OCI-LY1 (cell line): ENCODE results near the gene PREX1.

ENCODE experiments used
- EZH2 ChIP-seq: fragments of 200-600 bp; sonication (generic), shearing (Covaris generic); IDR thresholded peaks from 2 replicates; pipeline ENCODE4 v1.8.0; 2017; ENCODE audit warnings: borderline replicate concordance, mixed run types, mild to moderate bottlenecking, antibody characterized with exemption, low read length, moderate library complexity, mixed read lengths
- TF ChIP-seq, protein P1 (sequence below): fragments of 200-600 bp; sonication (generic), shearing (Covaris generic); IDR thresholded peaks from 2 replicates; pipeline ENCODE4 v1.5.1; 2017; ENCODE audit warnings: mild to moderate bottlenecking, antibody characterized with exemption, low read length, moderate library complexity, mixed read lengths

DNA sequence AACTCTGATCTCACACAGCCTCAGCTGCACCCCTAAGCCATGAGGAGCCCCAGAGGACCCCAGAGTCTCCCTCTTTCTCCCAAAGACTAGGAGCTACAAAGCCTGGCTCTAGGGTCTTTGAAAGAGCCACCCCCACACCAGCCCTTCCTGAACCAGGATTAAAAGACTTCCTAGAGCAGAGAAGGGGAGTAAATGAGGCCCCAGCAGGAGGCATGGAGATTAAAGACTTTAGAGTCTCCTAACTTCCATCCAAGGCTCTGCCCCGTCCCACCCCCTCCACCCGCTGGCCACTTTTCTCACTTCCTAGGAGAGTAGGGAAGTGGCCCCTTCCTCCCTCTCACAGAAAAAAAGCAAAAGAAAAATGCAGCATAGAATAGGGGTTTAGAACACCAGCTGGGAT is 1.7 kb downstream of the PREX1 start:
- TF ChIP-seq, protein P1, sequence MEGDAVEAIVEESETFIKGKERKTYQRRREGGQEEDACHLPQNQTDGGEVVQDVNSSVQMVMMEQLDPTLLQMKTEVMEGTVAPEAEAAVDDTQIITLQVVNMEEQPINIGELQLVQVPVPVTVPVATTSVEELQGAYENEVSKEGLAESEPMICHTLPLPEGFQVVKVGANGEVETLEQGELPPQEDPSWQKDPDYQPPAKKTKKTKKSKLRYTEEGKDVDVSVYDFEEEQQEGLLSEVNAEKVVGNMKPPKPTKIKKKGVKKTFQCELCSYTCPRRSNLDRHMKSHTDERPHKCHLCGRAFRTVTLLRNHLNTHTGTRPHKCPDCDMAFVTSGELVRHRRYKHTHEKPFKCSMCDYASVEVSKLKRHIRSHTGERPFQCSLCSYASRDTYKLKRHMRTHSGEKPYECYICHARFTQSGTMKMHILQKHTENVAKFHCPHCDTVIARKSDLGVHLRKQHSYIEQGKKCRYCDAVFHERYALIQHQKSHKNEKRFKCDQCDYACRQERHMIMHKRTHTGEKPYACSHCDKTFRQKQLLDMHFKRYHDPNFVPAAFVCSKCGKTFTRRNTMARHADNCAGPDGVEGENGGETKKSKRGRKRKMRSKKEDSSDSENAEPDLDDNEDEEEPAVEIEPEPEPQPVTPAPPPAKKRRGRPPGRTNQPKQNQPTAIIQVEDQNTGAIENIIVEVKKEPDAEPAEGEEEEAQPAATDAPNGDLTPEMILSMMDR, result no peak
- TF ChIP-seq EZH2, result no peak
